OCI-LY1 (cell line): ENCODE data around the gene KRT73.

ENCODE experiments used
- CTCF ChIP-seq: fragments of 200-600 bp; sonication (generic), shearing (Covaris generic); IDR thresholded peaks from 2 replicates; pipeline ENCODE4 v1.5.1; 2017; ENCODE audit warnings: mild to moderate bottlenecking, antibody characterized with exemption, low read length, moderate library complexity, mixed read lengths
- EZH2 ChIP-seq: fragments of 200-600 bp; sonication (generic), shearing (Covaris generic); IDR thresholded peaks from 2 replicates; pipeline ENCODE4 v1.8.0; 2017; ENCODE audit warnings: borderline replicate concordance, mixed run types, mild to moderate bottlenecking, antibody characterized with exemption, low read length, moderate library complexity, mixed read lengths

- TF ChIP-seq CTCF = no peak
- TF ChIP-seq EZH2 = no peak
Measured at GRCh38 chr12:52575948-52576347, 42.4 kb downstream of the KRT73 start.
